SH-SY5Y (cell line): ENCODE data around the gene NAV3.

Experiments
- GATA2 ChIP-seq: IDR thresholded peaks from 2 replicates; pipeline ENCODE4 v1.6.1; 2011; ENCODE audit warnings: mild to moderate bottlenecking, low read depth, low read length
- GATA3 ChIP-seq: IDR thresholded peaks from 2 replicates; pipeline ENCODE4 v1.6.1; 2011; ENCODE audit warnings: low read depth, mild to moderate bottlenecking, low read length, moderate library complexity

GRCh38 chr12:78185651-78186050, 355.0 kb downstream of the NAV3 start:
- TF ChIP-seq GATA2, result no peak
- no peak for TF ChIP-seq GATA3
